Pancreas (tissue), 10 donors: Measurements from ENCODE around the gene HSD11B1L. TPM values are rescaled to one million over a fixed set of nuclear protein-coding genes. Genes with fewer than 3 reads are reported as not detected.

Experiments
- ATAC-seq, 4 donors: fragments of 200-7000 bp; cut with Tn5 transposase; one replicate each; pipeline versions ENCODE4 v1.8.0 to v1.9.1; 2020; ENCODE audit warnings: mild to moderate bottlenecking in 4 of 4, moderate library complexity in 4 of 4
- DNase-seq, 6 donors: peaks; one replicate each; pipeline ENCODE4 v3.0.0-alpha.2; 2020
- FAIRE-seq: peaks from 2 replicates; lab custom pipeline; 2012; peaks lifted over from hg19 to GRCh38; lab: Jason Lieb, UNC
- H3K27ac ChIP-seq, 4 donors: fragments of 200-600 bp; sonication (generic); 1 replicate in 3 of 4; 2 replicates in 1 of 4; pipeline versions ENCODE4 v1.5.0 to v1.8.0; 2020
- H3K27me3 ChIP-seq, 4 donors: fragments of 200-600 bp; one replicate each; pipeline ENCODE4 v1.8.0; 2021
- H3K36me3 ChIP-seq, 3 donors: fragments of 200-600 bp; sonication (generic) in 1 of 3; one replicate each; pipeline versions ENCODE4 v1.5.0 to v1.8.0; 2020 to 2021
- H3K4me1 ChIP-seq, 3 donors: fragments of 200-600 bp; one replicate each; pipeline ENCODE4 v1.8.0; 2021
- H3K4me3 ChIP-seq, 4 donors: fragments of 200-600 bp; sonication (generic) in 2 of 4; one replicate each; pipeline versions ENCODE4 v1.5.0 to v1.8.0; 2020 to 2021
- H3K9me3 ChIP-seq, 4 donors: fragments of 200-600 bp; one replicate each; pipeline ENCODE4 v1.8.0; 2021
- CTCF ChIP-seq, 4 donors: fragments of 200-600 bp; sonication (generic) in 3 of 4; IDR thresholded peaks; one replicate each; pipeline versions ENCODE4 v1.5.0 to v1.8.0; 2021; ENCODE audit warnings: antibody characterized with exemption in 4 of 4
- WGBS, 2 donors: extraction: QIAGEN DNeasy Blood & Tissue Kit; methylation state at CpG; one replicate each; pipeline ENCODE4 v1.1.7; 2013; 5-methylcytosine and 5-hydroxymethylcytosine counted together
- intact Hi-C, 3 donors: fragments of 100-400 bp; cut with DNase I; formaldehyde crosslinking; loops; one replicate each; pipeline versions ENCODE4 v1.11.1 to v1.14.2; 2022
- polyA plus RNA-seq, 2 donors: library from polyadenylated mRNA; stranded (reverse); fragments of 200-250 nt; gene quantifications; one replicate each; pipeline ENCODE4 v1.2.3, GENCODE V29; 2013
- total RNA-seq, 6 donors: library from RNA; stranded (reverse); fragmentation: NEBNext Ultra II Directional in 4 of 6; extraction: Animal tissue kit (Norgen Biotek cat#: 25700) in 4 of 6; gene quantifications; one replicate each; pipeline versions ENCODE4 v1.2.1 to v1.2.4, GENCODE V29; 2021 to 2023
- donor health status: healthy with polysubstance abuse.
- donor health status: DM: no; HTN: no; CAD: no; lungs with moderate emphysema.
- donor health status: DM: no; HTN: no; CAD: no.
- donor health status: control.
- donor health status: control.
- donor health status: Bipolar disorder and iron deficiency.
- donor health status: DM: yes; HTN: yes; CAD: no.
- donor health status: DM: no; HTN: no; CAD: no.
- donor health status: DM: no; HTN: no; CAD: no.
- donor health status: DM: yes; HTN: yes; CAD: no.

The HSD11B1L gene
- total and polyA plus RNA-seq, 8 donors, result 2.1 to 16.9 (median 3.9) TPM

- FAIRE-seq (no peak), ATAC-seq (no peak), DNase-seq (no peak)
- no peak for TF ChIP-seq CTCF (IDR thresholded peaks at IDR 0.05)
- 88% methylated on average over 3 of the region's 3 CpGs for WGBS, 2 donors
- H3K27ac ChIP-seq, result no peak overlapping the region
- no peak overlapping the region for H3K4me3 ChIP-seq
- no peaks in the 10 kb centered on the region for H3K36me3 ChIP-seq
- H3K27me3 ChIP-seq, result no peaks in the 10 kb centered on the region
- intact Hi-C loops, result no loop called here
- H3K9me3 ChIP-seq, result no peaks in the 10 kb centered on the region
- H3K4me1 ChIP-seq, result no peaks in the 10 kb centered on the region
These were observed 1.3 kb downstream of the HSD11B1L start for GRCh38 chr19:5682107-5682482.

- WGBS, 2 donors, result 88 to 91% methylated on average over 10 of the region's 10 CpGs
- peak in 1 of 6 donors; percentile 14 for DNase-seq
- intact Hi-C loops, result no loop called here
- Histone ChIP-seq H3K4me1 (peaks cover 0 to 3% (median 0%) of the 10 kb centered on the region in 3 donors), H3K27ac (no peak overlapping the region), H3K27me3 (no peaks in the 10 kb centered on the region), H3K36me3 (no peaks in the 10 kb centered on the region), H3K4me3 (no peak overlapping the region), H3K9me3 (no peaks in the 10 kb centered on the region)
- TF ChIP-seq CTCF (IDR thresholded peaks at IDR 0.05), result no peak
- no peak for FAIRE-seq
- ATAC-seq, result no peak
These were observed 2.5 kb downstream of the HSD11B1L start for GRCh38 chr19:5683177-5683886.

GRCh38 chr19:5684694-5685430, 4.0 kb downstream of the HSD11B1L start:
- intact Hi-C loops, result no loop called here
- H3K27ac ChIP-seq, result no peak overlapping the region
- DNase-seq (peak in 3 of 6 donors; percentile 27 to 76 (median 55)), FAIRE-seq (no peak), ATAC-seq (no peak)
- no peak for TF ChIP-seq CTCF (IDR thresholded peaks at IDR 0.05)
- no peaks in the 10 kb centered on the region for H3K36me3 ChIP-seq
- no peaks in the 10 kb centered on the region for H3K9me3 ChIP-seq
- no peaks in the 10 kb centered on the region for H3K27me3 ChIP-seq
- peaks cover 0 to 3% (median 0%) of the 10 kb centered on the region in 3 donors for H3K4me1 ChIP-seq
- 75 to 81% methylated on average over 21 to 22 of the region's 22 CpGs for WGBS, 2 donors
- no peak overlapping the region for H3K4me3 ChIP-seq

- intact Hi-C loops, result no loop called here
- no peaks in the 10 kb centered on the region for H3K9me3 ChIP-seq
- peak overlapping the region; percentile 46 to 82 (median 70) for H3K27ac ChIP-seq
- no peak for TF ChIP-seq CTCF (IDR thresholded peaks at IDR 0.05)
- FAIRE-seq, result no peak
- DNase-seq, result no peak
- peak overlapping the region in 3 of 4 donors; percentile 53 to 74 (median 71) for H3K4me3 ChIP-seq
- no peaks in the 10 kb centered on the region for H3K27me3 ChIP-seq
- ATAC-seq, result no peak
- no peaks in the 10 kb centered on the region for H3K36me3 ChIP-seq
- peaks cover 0 to 3% (median 0%) of the 10 kb centered on the region in 3 donors for H3K4me1 ChIP-seq
- 35 to 38% methylated on average over 16 of the region's 16 CpGs for WGBS, 2 donors
These were observed 5.5 kb downstream of the HSD11B1L start for GRCh38 chr19:5686326-5686646.
